Measurements from ENCODE around the gene C4A. TPM values are rescaled to one million over a fixed set of nuclear protein-coding genes. Genes with fewer than 3 reads are reported as not detected.
A peak's percentile ranks its signal among the peaks of the same experiment; 100 is the strongest.

The C4A gene
- polyA plus RNA-seq, 3 donors = 12.6 TPM; not detected in 2

DNA sequence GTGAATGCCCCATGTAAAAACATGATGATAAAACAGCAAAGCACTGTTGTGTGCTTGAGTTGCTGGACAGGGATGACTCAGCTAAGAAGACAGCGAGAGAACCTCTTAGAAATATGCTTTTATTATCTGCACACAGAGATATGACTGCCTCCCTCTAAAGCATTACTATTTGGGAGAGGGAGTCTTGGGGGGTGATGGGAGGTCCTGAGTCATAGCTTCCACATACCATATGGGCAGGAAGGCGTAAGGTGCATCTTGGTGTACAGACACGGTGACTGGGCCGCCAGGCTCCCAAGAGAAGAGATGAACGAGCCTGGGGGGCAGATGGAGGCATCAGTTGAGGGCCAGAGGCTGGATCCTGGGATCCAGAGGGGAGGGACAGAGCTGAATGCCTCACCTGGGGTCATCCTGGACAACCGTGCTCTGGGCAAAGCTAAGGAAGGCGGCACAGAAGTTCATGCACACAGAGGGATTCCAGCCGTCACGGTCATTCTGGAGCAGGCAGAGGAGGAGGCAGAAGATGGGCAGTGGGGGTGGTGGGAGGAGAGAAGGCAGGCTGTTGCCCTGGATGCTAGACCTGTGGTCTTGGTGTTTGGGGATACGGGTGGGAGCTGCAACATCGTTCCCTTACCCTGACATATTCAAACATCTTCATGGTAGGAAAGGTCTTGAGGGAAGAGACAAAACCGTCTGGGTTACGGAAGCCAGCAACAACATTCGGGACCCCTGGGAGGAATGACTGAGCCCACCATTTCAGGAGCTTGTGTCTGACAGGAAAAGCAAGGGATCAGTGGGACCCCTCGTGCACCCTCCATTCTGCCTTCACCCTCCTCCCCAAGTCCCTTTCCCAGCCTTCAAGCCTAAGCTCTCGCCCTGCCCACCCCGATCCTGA lies 11.9 kb upstream of the C4A start:
- intact Hi-C loops (cut with micrococcal nuclease) = no loop called here
- no peak overlapping the region for H3K4me3 Mint-ChIP-seq
- Histone ChIP-seq H2AFZ (ENCODE audit: insufficient read depth, low read depth, low read length, poor library complexity, severe bottlenecking) (no peak overlapping the region), H3K4me3 (replicated peaks in 1 of 3; ENCODE audit: low read depth in 2 of 3, low read length in 3 of 3) (no peak overlapping the region), H3K4me1 (ENCODE audit: control insufficient read depth in 1 of 2, insufficient read depth in 2 of 2, low read length in 2 of 2) (peaks cover 20 to 26% of the 10 kb centered on the region in 2 donors), H4K20me1 (ENCODE audit: insufficient read depth, low read length) (no peaks in the 10 kb centered on the region), H3K36me3 (replicated peaks in 1 of 2; ENCODE audit: control insufficient read depth in 1 of 2, insufficient read depth in 2 of 2, low read length in 2 of 2) (peaks cover 51 to 58% of the 10 kb centered on the region in 2 donors), H3K27ac (ENCODE audit: low read depth in 1 of 2, low read length in 2 of 2) (peak overlapping the region in 1 of 2 donors; percentile 99), H3K79me2 (ENCODE audit: insufficient read depth, low read length) (peaks cover 26% of the 10 kb centered on the region), H3K9me3 (replicated peaks in 1 of 2; ENCODE audit: control insufficient read depth in 1 of 2, insufficient read depth in 1 of 2, low read length in 2 of 2) (no peaks in the 10 kb centered on the region), H3K27me3 (ENCODE audit: control insufficient read depth in 2 of 2, insufficient read depth in 2 of 2, low read length in 2 of 2) (no peaks in the 10 kb centered on the region), H3K4me2 (replicated peaks; ENCODE audit: extremely low read depth, low read length, poor library complexity, severe bottlenecking) (no peak overlapping the region), H3K9ac (ENCODE audit: insufficient read depth, low read length, poor library complexity, severe bottlenecking) (no peak overlapping the region)
- H3K4me1 Mint-ChIP-seq = peaks cover 29% of the 10 kb centered on the region
- 87% methylated on average over 10 of the region's 17 CpGs for WGBS (ENCODE audit: insufficient coverage)
- TF ChIP-seq, protein P1, sequence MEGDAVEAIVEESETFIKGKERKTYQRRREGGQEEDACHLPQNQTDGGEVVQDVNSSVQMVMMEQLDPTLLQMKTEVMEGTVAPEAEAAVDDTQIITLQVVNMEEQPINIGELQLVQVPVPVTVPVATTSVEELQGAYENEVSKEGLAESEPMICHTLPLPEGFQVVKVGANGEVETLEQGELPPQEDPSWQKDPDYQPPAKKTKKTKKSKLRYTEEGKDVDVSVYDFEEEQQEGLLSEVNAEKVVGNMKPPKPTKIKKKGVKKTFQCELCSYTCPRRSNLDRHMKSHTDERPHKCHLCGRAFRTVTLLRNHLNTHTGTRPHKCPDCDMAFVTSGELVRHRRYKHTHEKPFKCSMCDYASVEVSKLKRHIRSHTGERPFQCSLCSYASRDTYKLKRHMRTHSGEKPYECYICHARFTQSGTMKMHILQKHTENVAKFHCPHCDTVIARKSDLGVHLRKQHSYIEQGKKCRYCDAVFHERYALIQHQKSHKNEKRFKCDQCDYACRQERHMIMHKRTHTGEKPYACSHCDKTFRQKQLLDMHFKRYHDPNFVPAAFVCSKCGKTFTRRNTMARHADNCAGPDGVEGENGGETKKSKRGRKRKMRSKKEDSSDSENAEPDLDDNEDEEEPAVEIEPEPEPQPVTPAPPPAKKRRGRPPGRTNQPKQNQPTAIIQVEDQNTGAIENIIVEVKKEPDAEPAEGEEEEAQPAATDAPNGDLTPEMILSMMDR (IDR thresholded peaks at IDR 0.05) = no peak
- peak overlapping the region; percentile 59 to 100 (median 100) for H3K27ac Mint-ChIP-seq
- peak in 1 of 3 donors; percentile 10 for DNase-seq
- H3K36me3 Mint-ChIP-seq = peaks cover 56 to 62% of the 10 kb centered on the region in 2 donors
- H3K27me3 Mint-ChIP-seq (ENCODE audit: low read depth in 3 of 3) = peaks cover 0 to 2% (median 1%) of the 10 kb centered on the region in 3 donors
- peaks cover 0 to under 1% (median 0%) of the 10 kb centered on the region in 7 donors for H3K9me3 Mint-ChIP-seq

DNA sequence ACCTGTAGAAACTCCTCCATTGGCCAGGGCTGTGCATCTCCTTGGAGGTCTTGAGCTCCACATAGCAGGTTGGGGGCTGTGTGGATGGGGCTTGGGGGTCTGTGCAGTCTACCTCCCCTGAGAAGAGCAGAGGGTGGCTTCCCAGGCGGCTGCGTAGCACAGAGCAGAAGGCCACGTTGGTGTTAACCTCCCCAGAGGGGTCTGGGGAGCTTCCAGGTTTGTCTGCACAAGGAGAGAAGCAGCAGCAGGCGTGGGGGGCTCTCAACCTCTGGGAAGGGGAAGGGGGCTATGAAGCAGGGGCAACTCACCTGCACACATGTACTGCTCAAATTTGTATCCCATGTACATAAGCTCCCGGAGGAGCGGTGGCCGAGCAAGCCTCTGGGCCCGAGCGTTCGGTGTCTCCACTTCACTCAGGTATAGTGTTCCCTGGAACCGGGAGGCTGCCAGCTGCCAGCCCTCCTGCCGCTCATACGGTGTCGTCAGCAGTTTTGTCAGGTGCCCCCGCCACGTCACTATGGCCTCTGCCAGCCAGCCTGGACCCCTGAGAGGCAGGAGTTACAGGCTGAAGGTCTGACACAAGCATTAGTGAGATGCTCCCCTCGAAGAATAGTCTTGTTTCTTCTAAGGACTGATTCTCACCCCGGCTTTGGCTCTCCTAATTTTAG lies 11.1 kb upstream of the C4A start:
- Mint-ChIP-seq H3K4me3 (peak overlapping the region in 1 of 2 donors; percentile 92), H3K27ac (peak overlapping the region; percentile 99 to 100 (median 100)), H3K36me3 (peaks cover 48 to 60% of the 10 kb centered on the region in 2 donors), H3K9me3 (peaks cover 0 to 4% (median 0%) of the 10 kb centered on the region in 7 donors), H3K4me1 (peaks cover 29% of the 10 kb centered on the region), H3K27me3 (ENCODE audit: low read depth in 3 of 3) (peaks cover 0 to 2% (median 0%) of the 10 kb centered on the region in 3 donors)
- Histone ChIP-seq H3K9me3 (replicated peaks in 1 of 2; ENCODE audit: control insufficient read depth in 1 of 2, insufficient read depth in 1 of 2, low read length in 2 of 2) (no peaks in the 10 kb centered on the region), H3K36me3 (replicated peaks in 1 of 2; ENCODE audit: control insufficient read depth in 1 of 2, insufficient read depth in 2 of 2, low read length in 2 of 2) (peaks cover 43 to 50% of the 10 kb centered on the region in 2 donors), H4K20me1 (ENCODE audit: insufficient read depth, low read length) (no peaks in the 10 kb centered on the region), H3K9ac (ENCODE audit: insufficient read depth, low read length, poor library complexity, severe bottlenecking) (peak overlapping the region; percentile 91), H3K79me2 (ENCODE audit: insufficient read depth, low read length) (peaks cover 26% of the 10 kb centered on the region), H2AFZ (ENCODE audit: insufficient read depth, low read depth, low read length, poor library complexity, severe bottlenecking) (peak overlapping the region; percentile 90), H3K4me2 (replicated peaks; ENCODE audit: extremely low read depth, low read length, poor library complexity, severe bottlenecking) (peak overlapping the region; percentile 96), H3K27me3 (ENCODE audit: control insufficient read depth in 2 of 2, insufficient read depth in 2 of 2, low read length in 2 of 2) (no peaks in the 10 kb centered on the region), H3K4me3 (replicated peaks in 1 of 3; ENCODE audit: low read depth in 2 of 3, low read length in 3 of 3) (peak overlapping the region in 1 of 3 experiments; percentile 85), H3K4me1 (ENCODE audit: control insufficient read depth in 1 of 2, insufficient read depth in 2 of 2, low read length in 2 of 2) (peaks cover 20 to 26% of the 10 kb centered on the region in 2 donors), H3K27ac (ENCODE audit: low read depth in 1 of 2, low read length in 2 of 2) (peak overlapping the region; percentile 88 to 99)
- 94% methylated on average over 15 of the region's 18 CpGs for WGBS (ENCODE audit: insufficient coverage)
- intact Hi-C loops (cut with micrococcal nuclease) = no loop called here
- TF ChIP-seq, protein P1 (IDR thresholded peaks at IDR 0.05) = no peak
- peak in 1 of 3 donors; percentile 11 for DNase-seq

Measured in CD14-positive monocyte (primary cell).